ENCODE measurements around the gene CRIP2. TPM values are rescaled to one million over a fixed set of nuclear protein-coding genes. Genes with fewer than 3 reads are reported as not detected.

The CRIP2 gene
- polyA plus RNA-seq, 1 experiment: 28.2 TPM

DNA sequence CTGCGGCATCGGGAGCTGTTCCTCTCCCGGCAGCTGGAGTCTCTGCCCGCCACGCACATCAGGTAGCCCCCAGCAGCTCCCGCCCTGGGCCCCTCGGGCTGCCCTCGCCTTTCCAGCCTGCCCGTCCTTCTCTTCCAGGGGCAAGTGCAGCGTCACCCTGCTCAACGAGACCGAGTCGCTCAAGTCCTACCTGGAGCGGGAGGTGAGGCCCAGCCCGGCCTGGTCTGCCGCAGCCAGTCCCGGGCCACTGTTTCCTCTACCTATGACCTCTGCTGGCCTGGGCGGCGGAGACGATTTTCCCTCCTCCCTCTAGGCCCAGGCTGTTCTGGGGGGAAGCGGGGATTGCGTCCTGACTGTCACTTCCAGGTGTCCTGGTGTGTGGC lies 24.5 kb upstream of the CRIP2 start:
- CTCF ChIA-PET: interaction anchor here (1.4 kb wide), 1 partner anchor 40 kb away, joined by 3 read pairs; no protein-coding TSS in a partner anchor
- POLR2A ChIA-PET: no interaction called here

DNA sequence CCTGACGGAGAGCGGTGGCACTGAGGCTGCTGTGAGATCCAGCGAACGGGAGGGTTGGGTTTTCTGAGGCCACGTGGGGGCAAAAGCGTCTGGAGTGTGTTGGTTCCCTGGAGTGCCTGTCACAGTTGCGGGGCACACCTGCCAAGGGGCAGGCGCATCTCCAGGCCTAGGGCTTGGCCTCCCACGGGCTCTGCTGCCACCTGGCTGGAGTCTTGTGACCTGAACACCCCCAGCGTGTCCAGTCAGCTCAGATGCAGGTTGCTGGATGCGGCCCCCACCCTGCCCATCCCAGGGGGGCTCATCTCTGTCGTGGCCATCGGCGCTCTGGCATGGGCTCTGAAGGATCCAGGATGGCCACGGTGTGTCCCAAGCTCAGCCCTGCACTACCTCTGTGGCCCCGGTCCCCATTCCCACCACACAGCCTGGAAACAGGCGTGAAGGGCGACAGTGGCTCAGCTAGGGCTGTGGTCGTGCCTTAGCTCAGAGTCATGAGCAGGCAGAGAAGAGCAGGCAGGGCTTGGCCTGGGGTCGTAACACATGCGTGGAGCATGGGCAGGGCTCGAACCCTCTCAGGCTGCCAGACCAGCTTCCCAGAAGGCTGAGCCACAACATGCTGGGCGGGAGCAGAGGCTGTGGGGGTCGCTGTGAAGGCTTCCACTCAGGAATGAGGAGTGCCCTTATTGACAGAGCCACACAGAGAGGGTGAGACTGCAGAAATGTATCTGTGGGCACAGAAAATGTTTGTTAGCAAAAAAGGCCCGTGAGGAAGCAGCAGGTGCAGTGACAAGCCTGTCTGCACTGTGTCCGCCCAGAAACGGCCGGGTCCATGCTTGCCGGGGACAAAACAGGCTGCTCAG lies 23.5 kb upstream of the CRIP2 start:
- TF ChIP-seq, protein P1, sequence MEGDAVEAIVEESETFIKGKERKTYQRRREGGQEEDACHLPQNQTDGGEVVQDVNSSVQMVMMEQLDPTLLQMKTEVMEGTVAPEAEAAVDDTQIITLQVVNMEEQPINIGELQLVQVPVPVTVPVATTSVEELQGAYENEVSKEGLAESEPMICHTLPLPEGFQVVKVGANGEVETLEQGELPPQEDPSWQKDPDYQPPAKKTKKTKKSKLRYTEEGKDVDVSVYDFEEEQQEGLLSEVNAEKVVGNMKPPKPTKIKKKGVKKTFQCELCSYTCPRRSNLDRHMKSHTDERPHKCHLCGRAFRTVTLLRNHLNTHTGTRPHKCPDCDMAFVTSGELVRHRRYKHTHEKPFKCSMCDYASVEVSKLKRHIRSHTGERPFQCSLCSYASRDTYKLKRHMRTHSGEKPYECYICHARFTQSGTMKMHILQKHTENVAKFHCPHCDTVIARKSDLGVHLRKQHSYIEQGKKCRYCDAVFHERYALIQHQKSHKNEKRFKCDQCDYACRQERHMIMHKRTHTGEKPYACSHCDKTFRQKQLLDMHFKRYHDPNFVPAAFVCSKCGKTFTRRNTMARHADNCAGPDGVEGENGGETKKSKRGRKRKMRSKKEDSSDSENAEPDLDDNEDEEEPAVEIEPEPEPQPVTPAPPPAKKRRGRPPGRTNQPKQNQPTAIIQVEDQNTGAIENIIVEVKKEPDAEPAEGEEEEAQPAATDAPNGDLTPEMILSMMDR (IDR thresholded peaks at IDR 0.05; ENCODE audit: low read depth, low read length): no peak
- H3K27ac ChIP-seq (ENCODE audit: low read depth, low read length): no peak overlapping the region
- ChIA-PET CTCF (interaction anchor here (1.3 to 1.4 kb wide), 2 partner anchors 30 to 39 kb away, joined by 3 to 4 read pairs; no protein-coding TSS in a partner anchor), POLR2A (no interaction called here)
- H3K27me3 ChIP-seq (ENCODE audit: control insufficient read depth, insufficient read depth, low read length): no peaks in the 10 kb centered on the region
- DNase-seq (ENCODE audit: low read depth, low spot score): no peak
- no peak overlapping the region for H3K4me3 ChIP-seq (ENCODE audit: low read depth, low read length)
- no peaks in the 10 kb centered on the region for H3K9me3 ChIP-seq (ENCODE audit: control insufficient read depth, insufficient read depth, low read length)

More for the DNA sequence above, 24.5 kb upstream of the CRIP2 start:
- Histone ChIP-seq H3K9me3 (ENCODE audit: control insufficient read depth, insufficient read depth, low read length) (no peaks in the 10 kb centered on the region), H3K27me3 (ENCODE audit: control insufficient read depth, insufficient read depth, low read length) (no peaks in the 10 kb centered on the region), H3K4me3 (ENCODE audit: low read depth, low read length) (no peak overlapping the region), H3K27ac (ENCODE audit: low read depth, low read length) (no peak overlapping the region)
- TF ChIP-seq, protein P1 (IDR thresholded peaks at IDR 0.05; ENCODE audit: low read depth, low read length): no peak
- DNase-seq (ENCODE audit: low read depth, low spot score): no peak

DNA sequence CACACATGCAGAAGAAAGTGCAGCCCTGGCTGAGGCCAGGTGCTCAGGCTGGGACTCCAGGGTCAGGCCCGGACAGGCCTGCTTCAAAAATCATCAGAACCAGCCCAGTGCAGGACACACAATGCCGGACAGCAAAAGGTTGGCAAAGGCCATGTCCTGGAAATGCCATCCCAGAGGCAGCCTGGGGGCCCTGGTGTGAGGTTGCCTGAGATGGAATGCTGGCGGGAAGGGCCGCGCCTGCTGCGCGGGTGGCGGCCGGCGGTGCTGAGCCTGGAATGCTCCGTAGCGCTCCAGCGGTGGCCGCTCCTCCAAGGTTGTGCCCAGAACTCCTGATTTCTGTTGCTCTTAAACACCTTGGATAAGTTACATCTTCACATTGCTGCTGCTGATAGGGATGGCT lies 21.7 kb upstream of the CRIP2 start:
- TF ChIP-seq, protein P1 (IDR thresholded peaks at IDR 0.05; ENCODE audit: low read depth, low read length): no peak
- POLR2A ChIA-PET: no interaction called here
- H3K27ac ChIP-seq (ENCODE audit: low read depth, low read length): no peak overlapping the region
- CTCF ChIA-PET: interaction anchor here (1.3 kb wide), 1 partner anchor 37 kb away, joined by 6 read pairs; no protein-coding TSS in a partner anchor
- H3K9me3 ChIP-seq (ENCODE audit: control insufficient read depth, insufficient read depth, low read length): no peaks in the 10 kb centered on the region
- DNase-seq (ENCODE audit: low read depth, low spot score): no peak
- no peak overlapping the region for H3K4me3 ChIP-seq (ENCODE audit: low read depth, low read length)
- no peaks in the 10 kb centered on the region for H3K27me3 ChIP-seq (ENCODE audit: control insufficient read depth, insufficient read depth, low read length)

DNA sequence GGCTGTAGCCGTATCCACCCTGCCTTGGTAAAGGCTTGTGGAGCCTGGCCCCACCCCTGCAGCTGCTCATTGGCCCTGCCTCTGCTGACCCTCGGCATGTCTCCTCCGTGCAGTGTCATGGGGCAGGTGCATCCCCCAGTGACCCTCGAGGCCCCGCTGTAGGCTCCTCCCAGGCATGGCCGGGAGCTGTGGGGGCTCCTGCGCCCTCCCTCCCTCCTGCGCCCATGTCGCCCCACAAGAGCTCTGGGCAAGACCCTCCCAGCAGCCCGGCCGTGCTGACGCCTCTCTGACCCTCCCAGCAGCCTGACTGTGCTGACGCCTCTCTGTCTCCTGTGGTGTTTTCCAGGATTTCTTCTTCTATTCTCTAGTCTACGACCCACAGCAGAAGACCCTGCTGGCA lies 20.8 kb upstream of the CRIP2 start:
- DNase-seq (ENCODE audit: low read depth, low spot score): no peak
- no peak overlapping the region for H3K27ac ChIP-seq (ENCODE audit: low read depth, low read length)
- no peaks in the 10 kb centered on the region for H3K27me3 ChIP-seq (ENCODE audit: control insufficient read depth, insufficient read depth, low read length)
- H3K9me3 ChIP-seq (ENCODE audit: control insufficient read depth, insufficient read depth, low read length): no peaks in the 10 kb centered on the region
- TF ChIP-seq, protein P1 (IDR thresholded peaks at IDR 0.05; ENCODE audit: low read depth, low read length): no peak
- POLR2A ChIA-PET: no interaction called here
- H3K4me3 ChIP-seq (ENCODE audit: low read depth, low read length): no peak overlapping the region
- CTCF ChIA-PET: interaction anchor here (1.3 kb wide), 1 partner anchor 36 kb away, joined by 6 read pairs; no protein-coding TSS in a partner anchor

DNA sequence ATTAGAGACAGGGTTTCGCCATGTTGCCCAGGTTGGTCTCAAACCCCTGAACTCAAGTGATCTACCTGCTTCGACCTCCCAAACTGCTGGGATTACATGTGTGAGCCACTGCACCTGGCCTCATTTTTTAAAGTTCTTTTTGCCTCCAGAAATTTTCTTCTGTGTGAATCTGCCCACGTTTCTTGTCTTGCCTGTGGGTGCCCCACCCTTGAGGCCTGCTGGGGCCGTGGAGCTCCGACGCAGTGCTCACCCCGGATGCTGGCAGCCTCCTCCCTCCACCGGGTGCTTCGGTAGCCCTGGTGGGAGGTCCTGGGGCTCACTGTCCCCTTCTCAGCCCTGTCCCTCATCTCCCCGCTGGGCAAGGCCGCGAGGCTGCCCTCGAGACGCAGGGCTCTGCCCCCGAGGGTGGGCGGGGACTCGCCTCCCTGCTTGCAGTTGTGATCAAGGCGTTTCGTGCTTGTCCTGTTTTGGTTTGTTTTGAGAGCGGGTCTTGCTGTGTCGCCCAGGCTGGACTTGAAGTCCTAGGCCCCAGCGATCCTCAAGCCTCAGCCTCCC lies 19.5 kb upstream of the CRIP2 start:
- no peaks in the 10 kb centered on the region for H3K27me3 ChIP-seq (ENCODE audit: control insufficient read depth, insufficient read depth, low read length)
- ChIA-PET CTCF (no interaction called here), POLR2A (no interaction called here)
- no peak overlapping the region for H3K4me3 ChIP-seq (ENCODE audit: low read depth, low read length)
- no peak overlapping the region for H3K27ac ChIP-seq (ENCODE audit: low read depth, low read length)
- TF ChIP-seq, protein P1 (IDR thresholded peaks at IDR 0.05; ENCODE audit: low read depth, low read length): no peak
- no peaks in the 10 kb centered on the region for H3K9me3 ChIP-seq (ENCODE audit: control insufficient read depth, insufficient read depth, low read length)
- no peak for DNase-seq (ENCODE audit: low read depth, low spot score)
